HG02763 (cell line): ENCODE results near the gene CTDSPL2.
"Not testable (repeated sequence)": the region's sequence is repeated elsewhere in the genome, so short reads cannot be mapped to it uniquely, and the experiment has no call there.

ENCODE experiments used
- ATAC-seq: cut with Tn5 transposase; IDR thresholded peaks from one replicate; pipeline ENCODE4 v1.9.1; 2021; ENCODE audit warnings: mild to moderate bottlenecking, moderate library complexity; ENCODE audit not compliant: unreplicated experiment

The CTDSPL2 gene

GRCh38 chr15:44482090-44482489 is 54.7 kb downstream of the CTDSPL2 start:
- ATAC-seq = no peak

- no peak for ATAC-seq
Observed at GRCh38 chr15:44485880-44486279, 58.5 kb downstream of the CTDSPL2 start.

- ATAC-seq = no peak
Observed at GRCh38 chr15:44489464-44489863, 62.0 kb downstream of the CTDSPL2 start.

GRCh38 chr15:44490622-44491021 is 63.2 kb downstream of the CTDSPL2 start:
- no peak for ATAC-seq

GRCh38 chr15:44492040-44492439 is 64.6 kb downstream of the CTDSPL2 start:
- ATAC-seq = no peak

- ATAC-seq = no peak
Observed at GRCh38 chr15:44492672-44493071, 65.2 kb downstream of the CTDSPL2 start.

GRCh38 chr15:44495562-44495961 is 68.1 kb downstream of the CTDSPL2 start:
- no peak for ATAC-seq

- ATAC-seq = no peak
Observed at GRCh38 chr15:44500555-44500954, 73.1 kb downstream of the CTDSPL2 start.

GRCh38 chr15:44501768-44502366 is 74.4 kb downstream of the CTDSPL2 start:
- ATAC-seq = no peak

- ATAC-seq = no peak
Observed at GRCh38 chr15:44516436-44516835, 89.0 kb downstream of the CTDSPL2 start.

- no peak for ATAC-seq
Observed at GRCh38 chr15:44519537-44519936, 92.1 kb downstream of the CTDSPL2 start.

- no peak for ATAC-seq
Observed at GRCh38 chr15:44525018-44525417, 97.6 kb downstream of the CTDSPL2 start.

GRCh38 chr15:44527241-44527640 is 99.8 kb downstream of the CTDSPL2 start:
- ATAC-seq = no peak

GRCh38 chr15:44529864-44530604 is 102.6 kb downstream of the CTDSPL2 start:
- ATAC-seq = no peak

- ATAC-seq = no peak
Observed at GRCh38 chr15:44530653-44531052, 103.2 kb downstream of the CTDSPL2 start.

- ATAC-seq = not testable (repeated sequence)
Observed at GRCh38 chr15:44532275-44532674, 104.8 kb downstream of the CTDSPL2 start.

GRCh38 chr15:44532689-44533088 is 105.3 kb downstream of the CTDSPL2 start:
- ATAC-seq = no peak

- ATAC-seq = no peak
Observed at GRCh38 chr15:44535092-44535491, 107.7 kb downstream of the CTDSPL2 start.

GRCh38 chr15:44535523-44536301 is 108.3 kb downstream of the CTDSPL2 start:
- ATAC-seq = no peak

GRCh38 chr15:44536302-44536961 is 109.0 kb downstream of the CTDSPL2 start:
- peak; percentile 57 for ATAC-seq
